Type B pancreatic cell (in vitro differentiated cells): ENCODE measurements around the gene LMAN2. TPM values are rescaled to one million over a fixed set of nuclear protein-coding genes. Genes with fewer than 3 reads are reported as not detected.

ENCODE experiments used
- DNase-seq: peaks from one replicate; pipeline ENCODE4 v3.0.0; 2021; ENCODE audit warnings: mixed read lengths; ENCODE audit not compliant: unreplicated experiment; ENCODE audit errors: extremely low spot score
- H3K27ac Mint-ChIP-seq: 2 replicates; pipeline ENCODE4 v1.8.0; 2021; ENCODE audit warnings: mild to moderate bottlenecking, mixed read lengths
- H3K27me3 Mint-ChIP-seq: 2 replicates; pipeline ENCODE4 v1.8.0; 2021; ENCODE audit warnings: mixed read lengths
- H3K36me3 Mint-ChIP-seq: 2 replicates; pipeline ENCODE4 v1.8.0; 2021; ENCODE audit warnings: mixed read lengths
- H3K4me1 Mint-ChIP-seq: one replicate; pipeline ENCODE4 v1.8.0; 2021; ENCODE audit warnings: mixed read lengths; ENCODE audit not compliant: unreplicated experiment
- H3K4me3 Mint-ChIP-seq: 2 replicates; pipeline ENCODE4 v1.8.0; 2021; ENCODE audit warnings: mild to moderate bottlenecking, mixed read lengths
- H3K9me3 Mint-ChIP-seq: 2 replicates; pipeline ENCODE4 v1.8.0; 2021; ENCODE audit warnings: mixed read lengths
- CTCF ChIP-seq: fragments of 200-600 bp; sonication (generic); conservative IDR thresholded peaks from 2 replicates; pipeline ENCODE4 v1.5.0; 2021; ENCODE audit warnings: antibody characterized with exemption, mild to moderate bottlenecking
- total RNA-seq: library from RNA; stranded (reverse); gene quantifications from 2 replicates; pipeline ENCODE4 v1.2.1, GENCODE V29; 2021; ENCODE audit warnings: low replicate concordance

LMAN2 gene
- total RNA-seq, 1 donor from 2014 or later, result 102 TPM

- peaks cover 12% of the 10 kb centered on the region for H3K4me1 Mint-ChIP-seq
- TF ChIP-seq CTCF, result no peak
- no peak within 1 kb of the TSS for H3K4me3 Mint-ChIP-seq
- no peaks in the 10 kb centered on the region for H3K9me3 Mint-ChIP-seq
- H3K27ac Mint-ChIP-seq, result no peak within 1 kb of the TSS
- no peak for DNase-seq
- no peaks in the 10 kb centered on the region for H3K36me3 Mint-ChIP-seq
- H3K27me3 Mint-ChIP-seq, result no peaks in the 10 kb centered on the region
These were observed 32.7 kb upstream of the LMAN2 start, which contains the start of gene SLC34A1 for GRCh38 chr5:177384134-177384533. SLC34A1 (plus strand) TSS chr5:177384434; CDS start chr5:177385742, 1,308 bp downstream.

- no peak for TF ChIP-seq CTCF
- Mint-ChIP-seq H3K27ac (no peak overlapping the region), H3K36me3 (no peaks in the 10 kb centered on the region), H3K9me3 (no peaks in the 10 kb centered on the region), H3K4me1 (peaks cover 5% of the 10 kb centered on the region), H3K4me3 (no peak overlapping the region), H3K27me3 (no peaks in the 10 kb centered on the region)
- DNase-seq, result no peak
These were observed 31.7 kb upstream of the LMAN2 start for GRCh38 chr5:177383181-177383580.

- no peak overlapping the region for H3K4me3 Mint-ChIP-seq
- H3K27ac Mint-ChIP-seq, result no peak overlapping the region
- H3K27me3 Mint-ChIP-seq, result no peaks in the 10 kb centered on the region
- H3K4me1 Mint-ChIP-seq, result peaks cover 5% of the 10 kb centered on the region
- H3K9me3 Mint-ChIP-seq, result no peaks in the 10 kb centered on the region
- no peaks in the 10 kb centered on the region for H3K36me3 Mint-ChIP-seq
- no peak for TF ChIP-seq CTCF
- no peak for DNase-seq
These were observed 31.1 kb upstream of the LMAN2 start for GRCh38 chr5:177382423-177383029.

GRCh38 chr5:177380805-177381126 lies 29.3 kb upstream of the LMAN2 start:
- Mint-ChIP-seq H3K36me3 (no peaks in the 10 kb centered on the region), H3K27ac (no peak overlapping the region), H3K4me3 (no peak overlapping the region), H3K4me1 (peaks cover 5% of the 10 kb centered on the region), H3K9me3 (no peaks in the 10 kb centered on the region), H3K27me3 (no peaks in the 10 kb centered on the region)
- TF ChIP-seq CTCF, result no peak
- no peak for DNase-seq

GRCh38 chr5:177378884-177379883 lies 27.7 kb upstream of the LMAN2 start:
- no peak overlapping the region for H3K4me3 Mint-ChIP-seq

More at GRCh38 chr5:177378884-177379883, 27.7 kb upstream of the LMAN2 start:
- Mint-ChIP-seq H3K27me3 (no peaks in the 10 kb centered on the region), H3K36me3 (no peaks in the 10 kb centered on the region), H3K9me3 (no peaks in the 10 kb centered on the region), H3K27ac (peak overlapping the region; percentile 27), H3K4me1 (peaks cover 5% of the 10 kb centered on the region)
- no peak for TF ChIP-seq CTCF
- DNase-seq, result no peak
